H1 (cell line): ENCODE measurements around the gene TIMP3. TPM values are rescaled to one million over a fixed set of nuclear protein-coding genes. Genes with fewer than 3 reads are reported as not detected.

Experiments used
- CTCF ChIA-PET: fragments of 300-600 bp; sonication (Branson Sonifier 250); formaldehyde crosslinking; loops from one replicate; lab custom pipeline; 2021; ENCODE audit not compliant: partially characterized antibody; lab: Charles Lee
- POLR2A ChIA-PET: fragments of 300-600 bp; sonication (Branson Sonifier 250); formaldehyde crosslinking; loops from one replicate; lab custom pipeline; 2021; ENCODE audit warnings: inconsistent platforms; ENCODE audit not compliant: partially characterized antibody; lab: Charles Lee
- DNase-seq, 2 experiments: peaks; one replicate each; pipeline versions ENCODE4 v3.0.0 to v3.0.0-alpha.2; 2010 to 2022; ENCODE audit warnings: low spot score in 2 of 2, low read depth in 1 of 2, mixed read lengths in 1 of 2
- FAIRE-seq: peaks from 2 replicates; lab custom pipeline; 2011; peaks lifted over from hg19 to GRCh38; lab: Jason Lieb, UNC
- H2AFZ ChIP-seq: 2 replicates; pipeline ENCODE4 v1.8.1; 2012; ENCODE audit warnings: low read length, inconsistent platforms
- H2AK5ac ChIP-seq: 2 replicates; pipeline ENCODE4 v1.6.1; 2013; ENCODE audit warnings: low read depth, low read length
- H2BK120ac ChIP-seq: replicated peaks from 2 replicates; pipeline ENCODE3; 2013; ENCODE audit warnings: low read depth, low read length, inconsistent platforms
- H2BK12ac ChIP-seq: 2 replicates; pipeline ENCODE4 v1.6.1; 2013; ENCODE audit warnings: low read depth, low read length
- H2BK15ac ChIP-seq: 2 replicates; pipeline ENCODE4 v1.6.1; 2013; ENCODE audit warnings: low read length
- H2BK20ac ChIP-seq: 2 replicates; pipeline ENCODE4 v1.6.1; 2013; ENCODE audit warnings: low read length
- H2BK5ac ChIP-seq: 2 replicates; pipeline ENCODE4 v1.6.1; 2013; ENCODE audit warnings: low read depth, low read length
- H3K14ac ChIP-seq: 2 replicates; pipeline ENCODE4 v1.6.1; 2013; ENCODE audit warnings: inconsistent platforms; ENCODE audit not compliant: insufficient read length
- H3K18ac ChIP-seq: 2 replicates; pipeline ENCODE4 v1.6.1; 2013; ENCODE audit warnings: low read length; ENCODE audit errors: extremely low read depth
- H3K23ac ChIP-seq: 2 replicates; pipeline ENCODE4 v1.6.1; 2013; ENCODE audit warnings: inconsistent platforms; ENCODE audit not compliant: insufficient read length
- H3K23me2 ChIP-seq: 2 replicates; pipeline ENCODE4 v1.6.1; 2013; ENCODE audit warnings: low read depth, low read length
- H3K27ac ChIP-seq: 2 replicates; pipeline ENCODE4 v1.6.1; 2011; ENCODE audit warnings: low read depth, low read length, inconsistent platforms
- H3K27me3 ChIP-seq, 4 experiments: replicated peaks in 1 of 4; 1 replicate in 1 of 4; 2 replicates in 3 of 4; pipeline versions ENCODE4 v1.6.1 to v1.8.1; 2011 to 2013; ENCODE audit warnings: low read length in 3 of 4, mild to moderate bottlenecking in 3 of 4, inconsistent platforms in 2 of 4, mixed read lengths in 2 of 4, moderate library complexity in 1 of 4; ENCODE audit not compliant: control insufficient read depth in 3 of 4, insufficient read depth in 3 of 4; ENCODE audit errors: extremely low read depth in 1 of 4
- H3K36me3 ChIP-seq, 4 experiments: 2 replicates each; pipeline versions ENCODE4 v1.6.1 to v1.8.1; 2011 to 2013; ENCODE audit warnings: mild to moderate bottlenecking in 4 of 4, low read length in 3 of 4, moderate library complexity in 2 of 4, control low read depth in 1 of 4, inconsistent platforms in 1 of 4; ENCODE audit not compliant: insufficient read depth in 4 of 4, control insufficient read depth in 2 of 4
- H3K4ac ChIP-seq: replicated peaks from 2 replicates; pipeline ENCODE3; 2013; ENCODE audit warnings: low read length, low read depth, mixed read lengths, inconsistent platforms; ENCODE audit not compliant: insufficient read length
- H3K4me1 ChIP-seq, 4 experiments: replicated peaks in 1 of 4; 1 replicate in 1 of 4; 2 replicates in 3 of 4; pipeline versions ENCODE4 v1.6.1 to v1.8.1; 2011 to 2013; ENCODE audit warnings: low read length in 3 of 4, inconsistent platforms in 2 of 4, mixed read lengths in 1 of 4; ENCODE audit not compliant: insufficient read depth in 4 of 4, control insufficient read depth in 3 of 4
- H3K4me2 ChIP-seq, 2 experiments: 2 replicates each; pipeline versions ENCODE4 v1.6.1 to v1.8.1; 2011 to 2013; ENCODE audit warnings: low read depth in 2 of 2, low read length in 2 of 2, control low read depth in 1 of 2, inconsistent platforms in 1 of 2, mild to moderate bottlenecking in 1 of 2; ENCODE audit not compliant: insufficient read depth in 1 of 2
- H3K4me3 ChIP-seq, 4 experiments: fragments of 200-600, 300-600 bp in 1 of 4; sonication (generic), shearing (Covaris generic), sonication (Bioruptor Twin) in 1 of 4; 2 replicates each; pipeline versions ENCODE4 v1.5.1 to v1.8.1; 2011 to 2016; ENCODE audit warnings: low read length in 4 of 4, low read depth in 3 of 4, control low read depth in 2 of 4, inconsistent platforms in 2 of 4, mild to moderate bottlenecking in 2 of 4, mixed read lengths in 1 of 4, moderate library complexity in 1 of 4; ENCODE audit not compliant: insufficient read depth in 2 of 4; ENCODE audit errors: extremely low read depth in 1 of 4
- H3K56ac ChIP-seq: replicated peaks from 2 replicates; pipeline ENCODE3; 2013; ENCODE audit warnings: low read depth, mild to moderate bottlenecking, mixed read lengths, low read length, inconsistent platforms; ENCODE audit not compliant: insufficient read length
- H3K79me1 ChIP-seq: 2 replicates; pipeline ENCODE4 v1.6.1; 2013; ENCODE audit warnings: low read depth, low read length, control low read depth
- H3K79me2 ChIP-seq, 2 experiments: 2 replicates each; pipeline versions ENCODE4 v1.6.1 to v1.8.1; 2012 to 2013; ENCODE audit warnings: low read length in 2 of 2, mild to moderate bottlenecking in 2 of 2, inconsistent platforms in 1 of 2; ENCODE audit not compliant: insufficient read depth in 2 of 2, control insufficient read depth in 1 of 2
- H3K9ac ChIP-seq, 4 experiments: replicated peaks in 1 of 4; 1 replicate in 1 of 4; 2 replicates in 3 of 4; pipeline versions ENCODE4 v1.6.1 to v1.8.1; 2011 to 2013; ENCODE audit warnings: low read depth in 3 of 4, low read length in 3 of 4, control low read depth in 2 of 4, mild to moderate bottlenecking in 2 of 4, moderate library complexity in 2 of 4, inconsistent platforms in 1 of 4; ENCODE audit errors: extremely low read depth in 1 of 4
- H3K9me3 ChIP-seq, 2 experiments: 2 replicates each; pipeline versions ENCODE4 v1.6.1 to v1.8.1; 2012 to 2013; ENCODE audit warnings: mild to moderate bottlenecking in 2 of 2, moderate library complexity in 2 of 2, control low read depth in 1 of 2, inconsistent platforms in 1 of 2, low read depth in 1 of 2, low read length in 1 of 2, mixed read lengths in 1 of 2; ENCODE audit not compliant: insufficient read depth in 2 of 2
- H4K20me1 ChIP-seq, 2 experiments: replicated peaks in 1 of 2; 2 replicates each; pipeline versions ENCODE3 to v1.8.1; 2011 to 2013; ENCODE audit warnings: inconsistent platforms in 2 of 2, low read length in 2 of 2, mild to moderate bottlenecking in 1 of 2; ENCODE audit not compliant: insufficient read depth in 2 of 2, control insufficient read depth in 1 of 2
- H4K5ac ChIP-seq: 2 replicates; pipeline ENCODE4 v1.6.1; 2013; ENCODE audit warnings: low read length, low read depth, mixed read lengths, inconsistent platforms; ENCODE audit not compliant: insufficient read length
- H4K8ac ChIP-seq: 2 replicates; pipeline ENCODE4 v1.8.0; 2013; ENCODE audit warnings: mild to moderate bottlenecking, moderate library complexity, low read length, inconsistent platforms; ENCODE audit not compliant: insufficient read depth; ENCODE audit errors: extremely low read depth
- H4K91ac ChIP-seq: replicated peaks from 2 replicates; pipeline ENCODE3; 2013; ENCODE audit warnings: low read length, mixed read lengths, inconsistent platforms; ENCODE audit not compliant: insufficient read length
- CBX5 ChIP-seq: fragments of 300-800, 300-1000 bp; sonication (generic); IDR thresholded peaks from 2 replicates; pipeline ENCODE4 v1.7.1; 2016; ENCODE audit warnings: antibody characterized with exemption, low read length, low read depth
- FOSL1 ChIP-seq: IDR thresholded peaks from 2 replicates; pipeline ENCODE4 v1.6.1; 2011; ENCODE audit warnings: mild to moderate bottlenecking, low read depth, low read length, moderate library complexity; ENCODE audit not compliant: insufficient read depth
- HDAC2 ChIP-seq, 2 experiments: fragments of 300-600 bp in 1 of 2; sonication (generic) in 1 of 2; IDR thresholded peaks; 2 replicates each; pipeline ENCODE4 v1.6.1; 2011 to 2012; ENCODE audit warnings: low read depth in 2 of 2, low read length in 2 of 2, mild to moderate bottlenecking in 2 of 2, moderate library complexity in 2 of 2, borderline replicate concordance in 1 of 2, inconsistent platforms in 1 of 2
- POU5F1 ChIP-seq: IDR thresholded peaks from 2 replicates; pipeline ENCODE4 v1.6.1; 2011; ENCODE audit warnings: low read depth, mild to moderate bottlenecking, low read length, moderate library complexity
- SAP30 ChIP-seq: fragments of 300-600 bp; sonication (generic); IDR thresholded peaks from 2 replicates; pipeline ENCODE4 v1.7.1; 2012; ENCODE audit warnings: low read length, moderate library complexity, mild to moderate bottlenecking, inconsistent platforms; ENCODE audit not compliant: insufficient read depth, insufficient replicate concordance
- SP1 ChIP-seq: IDR thresholded peaks from 2 replicates; pipeline ENCODE4 v1.6.1; 2011; ENCODE audit warnings: low read depth, low read length
- SUZ12 ChIP-seq: fragments of 200-600 bp; sonication (generic); IDR thresholded peaks from 2 replicates; pipeline ENCODE4 v1.6.1; 2012; ENCODE audit warnings: mild to moderate bottlenecking, inconsistent platforms, low read length, moderate library complexity, mixed read lengths
- WGBS, 2 experiments: shearing (Covaris generic) in 1 of 2; methylation state at CpG; one replicate each; pipeline versions ENCODE4 v1.1.6 to v1.1.7; 2013 to 2015; ENCODE audit warnings: low lambda C conversion rate in 2 of 2, mixed read lengths in 2 of 2, inconsistent platforms in 1 of 2, low coverage in 1 of 2, missing lambda C conversion rate in 1 of 2; ENCODE audit not compliant: insufficient replicate concordance in 2 of 2, insufficient coverage in 1 of 2, insufficient read length in 1 of 2; ENCODE audit errors: extremely low coverage in 1 of 2, missing lambda C conversion rate in 1 of 2; 5-methylcytosine and 5-hydroxymethylcytosine counted together
- polyA plus RNA-seq, 7 experiments: library from polyadenylated mRNA; depleted of rRNA in 3 of 7; stranded (reverse) in 5 of 7; unstranded in 2 of 7; fragments of >200 nt in 5 of 7; fragments of 200-250 nt in 2 of 7; gene quantifications; 1 replicate in 5 of 7; 2 replicates in 1 of 7; 4 replicates in 1 of 7; pipeline versions ENCODE4 v1.2.1 to v1.2.3, GENCODE V29; 2011 to 2013; ENCODE audit warnings: missing spikeins in 2 of 7, mixed read lengths in 2 of 7
- total RNA-seq: library from RNA; stranded (reverse); fragmentation: NEBNext Ultra II Directional; extraction: Animal tissue kit (Norgen Biotek cat#: 25700); gene quantifications from 2 replicates; pipeline ENCODE4 v1.2.1, GENCODE V29; 2021

The TIMP3 gene
- total and polyA plus RNA-seq, 2 of the 8 experiments (the other 6 are each of a cell fraction or from before 2014, with no cell fraction given), result 1.3 to 4.7 TPM

DNA sequence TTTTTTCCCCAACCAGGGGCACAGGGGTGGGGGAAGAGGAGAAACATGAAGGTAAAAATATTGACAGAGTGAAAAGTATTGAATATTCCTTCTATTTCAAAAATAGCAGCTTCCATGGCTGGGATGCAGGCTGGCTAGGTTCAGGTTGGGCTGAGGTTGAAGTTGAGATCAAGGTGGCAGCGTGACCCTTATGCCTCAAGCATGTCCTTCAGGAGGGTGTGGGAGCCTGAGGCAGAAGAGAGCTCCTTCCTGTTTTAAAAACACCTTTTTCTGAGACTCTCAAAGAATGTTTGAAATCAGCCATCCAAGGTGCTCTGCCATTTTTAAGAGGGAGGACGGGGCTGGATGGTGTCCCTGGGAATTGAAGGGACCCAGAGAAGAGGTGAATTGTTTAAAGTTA, 29.5 kb downstream of the TIMP3 start:
- no peaks in the 10 kb centered on the region for H3K27me3 ChIP-seq
- H2BK12ac ChIP-seq, result no peak overlapping the region
- no peak overlapping the region for H3K27ac ChIP-seq
- H3K4me2 ChIP-seq, result no peak overlapping the region; a peak in 1 of 4 replicates
- 0 out of 2 replicates have a peak overlapping the region, but pooled peaks have one; percentile 17 for H2AK5ac ChIP-seq
- H3K9me3 ChIP-seq, result no peaks in the 10 kb centered on the region
- no peak overlapping the region for H4K8ac ChIP-seq
- H3K36me3 ChIP-seq, result no peaks in the 10 kb centered on the region
- H2BK15ac ChIP-seq, result no peak overlapping the region
- no peak overlapping the region for H4K91ac ChIP-seq
- H2AFZ ChIP-seq, result no peak overlapping the region
- DNase-seq, result no peak
- peaks cover 5 to 14% (median 8%) of the 10 kb centered on the region in 4 experiments for H3K4me1 ChIP-seq
- no peak overlapping the region for H3K4ac ChIP-seq
- H4K5ac ChIP-seq, result no peak overlapping the region
- no peak overlapping the region for H3K9ac ChIP-seq
- TF ChIP-seq POU5F1 (no peak), SP1 (no peak), SUZ12 (no peak), CBX5 (no peak), SAP30 (no peak), HDAC2 (IDR thresholded peaks at IDR 0.05; ENCODE audit: borderline replicate concordance in 1 of 2, low read depth in 2 of 2, low read length in 2 of 2) (0 out of 4 replicates have a peak, but pooled peaks of 1 of the 2 experiments have one; percentile 3), FOSL1 (no peak)
- TF ChIP-seq, all 59 proteins: peak for 1
- ChIA-PET CTCF (interaction anchor here (0.6 to 3.3 kb wide), 14 partner anchors 13 to 314 kb away, joined by 3 to 20 read pairs (median 3); no protein-coding TSS in a partner anchor), POLR2A (no interaction called here)
- WGBS, 2 experiments, result 81% methylated on average over 2 of the region's 2 CpGs; no CpG with 5 or more reads in 1 of the 2 experiments
- H3K23ac ChIP-seq, result no peak overlapping the region
- no peak overlapping the region for H2BK20ac ChIP-seq
- no peaks in the 10 kb centered on the region for H3K79me2 ChIP-seq
- FAIRE-seq, result no peak
- H2BK5ac ChIP-seq, result no peak overlapping the region
- H3K14ac ChIP-seq, result no peak overlapping the region
- H2BK120ac ChIP-seq, result no peak overlapping the region
- no peak overlapping the region; the same call in 1 of the 2 replicates for H3K18ac ChIP-seq
- H3K4me3 ChIP-seq, result no peak overlapping the region
- no peak overlapping the region for H3K56ac ChIP-seq
- H3K79me1 ChIP-seq, result no peaks in the 10 kb centered on the region
- 0 out of 2 replicates have a peak, but pooled peaks cover 2% of the 10 kb centered on the region for H3K23me2 ChIP-seq
- peaks cover 0 to 2% of the 10 kb centered on the region in 2 experiments for H4K20me1 ChIP-seq
